PC-3 (cell line): ENCODE measurements around the gene ZFAND4. TPM values are rescaled to one million over a fixed set of nuclear protein-coding genes. Genes with fewer than 3 reads are reported as not detected.
"Not testable (repeated sequence)": the region's sequence is repeated elsewhere in the genome, so short reads cannot be mapped to it uniquely, and the experiment has no call there.

Experiments
- ATAC-seq: fragments of 200-7000 bp; cut with Tn5 transposase; 2 replicates; pipeline ENCODE4 v1.9.1; 2020; ENCODE audit warnings: mild to moderate bottlenecking, moderate library complexity
- BruUV-seq: library from RNA; stranded (reverse); fragments of 400-500 nt; replicated peaks from 2 replicates; lab custom pipeline; 2021; lab: Mats Ljungman, UMichigan
- CTCF ChIA-PET: fragments of 300-600 bp; sonication (Branson Sonifier 250); formaldehyde crosslinking; loops from one replicate; lab custom pipeline; 2022; ENCODE audit warnings: antibody characterized with exemption; lab: Charles Lee
- POLR2A ChIA-PET: fragments of 300-600 bp; sonication (Branson Sonifier 250); formaldehyde crosslinking; loops from one replicate; lab custom pipeline; 2022; ENCODE audit warnings: antibody characterized with exemption; ENCODE audit not compliant: unreplicated experiment; lab: Charles Lee
- DNase-seq: peaks from one replicate; pipeline ENCODE4 v3.0.0-alpha.2; 2015
- H2AFZ ChIP-seq: fragments of 300-600 bp; sonication (generic); 2 replicates; pipeline ENCODE4 v1.6.0; 2016; ENCODE audit warnings: antibody characterized with exemption, low read length
- H3F3A ChIP-seq: fragments of 300-600 bp; sonication (generic); one replicate; pipeline ENCODE4 v1.6.0; 2017; ENCODE audit warnings: antibody characterized with exemption, low read length, control low read depth, mild to moderate bottlenecking; ENCODE audit not compliant: unreplicated experiment
- H3K27ac ChIP-seq: fragments of 300-600 bp; sonication (generic); 2 replicates; pipeline ENCODE4 v1.5.1; 2016; ENCODE audit warnings: mild to moderate bottlenecking, low read length
- H3K27me3 ChIP-seq: fragments of 300-600 bp; sonication (generic); 2 replicates; pipeline ENCODE4 v1.6.1; 2016; ENCODE audit warnings: low read length, mixed read lengths
- H3K36me3 ChIP-seq: fragments of 300-600 bp; sonication (generic); 2 replicates; pipeline ENCODE4 v1.6.1; 2016; ENCODE audit warnings: low read depth, mixed run types, low read length, mixed read lengths
- H3K4me1 ChIP-seq: fragments of 300-600 bp; sonication (generic); 2 replicates; pipeline ENCODE4 v1.5.1; 2016; ENCODE audit warnings: low read length; ENCODE audit not compliant: insufficient read depth
- H3K4me2 ChIP-seq: fragments of 300-600 bp; sonication (generic); 2 replicates; pipeline ENCODE4 v1.6.0; 2016; ENCODE audit warnings: low read length
- H3K4me3 ChIP-seq: fragments of 300-600 bp; sonication (generic); 2 replicates; pipeline ENCODE4 v1.5.1; 2016; ENCODE audit warnings: mild to moderate bottlenecking, low read length, mixed read lengths
- H3K79me2 ChIP-seq: fragments of 300-600 bp; sonication (generic); 2 replicates; pipeline ENCODE4 v1.6.1; 2017; ENCODE audit warnings: low read length, mixed read lengths
- H3K9ac ChIP-seq: fragments of 300-600 bp; sonication (generic); 2 replicates; pipeline ENCODE4 v1.6.0; 2016; ENCODE audit warnings: mild to moderate bottlenecking, low read length
- H3K9me2 ChIP-seq: fragments of 300-600 bp; sonication (generic); replicated peaks from 2 replicates; pipeline ENCODE4 v1.6.1; 2016; ENCODE audit warnings: mixed run types, low read length, mixed read lengths
- H3K9me3 ChIP-seq: fragments of 300-600 bp; sonication (generic); 2 replicates; pipeline ENCODE4 v1.6.1; 2016; ENCODE audit warnings: low read length, mixed read lengths
- H4K20me1 ChIP-seq: fragments of 300-600 bp; sonication (generic); 2 replicates; pipeline ENCODE4 v1.6.1; 2016; ENCODE audit warnings: low read length, mixed read lengths
- EZH2 ChIP-seq: fragments of 300-600 bp; sonication (generic); IDR thresholded peaks from one replicate; pipeline ENCODE4 v1.6.1; 2017; ENCODE audit warnings: antibody characterized with exemption, mild to moderate bottlenecking, low read length; ENCODE audit not compliant: unreplicated experiment
- EZH2phosphoT487 ChIP-seq: fragments of 300-600 bp; sonication (generic); IDR thresholded peaks from 2 replicates; pipeline ENCODE4 v1.6.1; 2018; ENCODE audit warnings: mild to moderate bottlenecking, antibody characterized with exemption, low read length, borderline replicate concordance
- intact Hi-C: fragments of 100-400 bp; cut with micrococcal nuclease; formaldehyde crosslinking; loops from 2 replicates; pipeline ENCODE4 v1.9.0; 2023
- total RNA-seq: library from RNA; depleted of rRNA; stranded (reverse); fragments of >200 nt; gene quantifications from 2 replicates; pipeline ENCODE4 v1.2.3, GENCODE V29; 2014
- TF ChIP-seq, protein P1 (sequence below): fragments of 300-600 bp; sonication (generic); conservative IDR thresholded peaks from 2 replicates; pipeline ENCODE4 v1.5.1; 2017; ENCODE audit warnings: antibody characterized with exemption, low read depth, mild to moderate bottlenecking, low read length

The ZFAND4 gene
- total RNA-seq, 1 experiment from 2014 or later = 8.7 TPM

DNA sequence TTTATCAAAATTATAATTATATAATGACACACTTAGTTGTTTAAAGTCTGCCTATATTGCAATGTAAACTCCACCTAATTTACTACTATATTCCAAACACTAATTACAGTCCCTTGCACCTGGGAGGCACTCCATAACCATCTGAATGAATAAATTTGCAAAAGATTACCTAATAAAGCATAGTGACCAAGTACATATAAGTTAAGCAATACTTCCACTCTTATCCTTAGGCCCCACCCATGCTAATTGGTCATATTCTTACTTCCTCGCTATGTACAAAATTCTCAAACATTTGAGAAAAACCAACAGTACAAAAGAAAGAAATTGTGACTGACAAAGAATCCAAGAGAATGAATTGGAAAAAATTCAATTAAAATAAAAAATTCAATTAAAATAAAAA, 65.3 kb downstream of the ZFAND4 start:
- H3K36me3 ChIP-seq = no peaks in the 10 kb centered on the region
- POLR2A ChIA-PET = no interaction called here

DNA sequence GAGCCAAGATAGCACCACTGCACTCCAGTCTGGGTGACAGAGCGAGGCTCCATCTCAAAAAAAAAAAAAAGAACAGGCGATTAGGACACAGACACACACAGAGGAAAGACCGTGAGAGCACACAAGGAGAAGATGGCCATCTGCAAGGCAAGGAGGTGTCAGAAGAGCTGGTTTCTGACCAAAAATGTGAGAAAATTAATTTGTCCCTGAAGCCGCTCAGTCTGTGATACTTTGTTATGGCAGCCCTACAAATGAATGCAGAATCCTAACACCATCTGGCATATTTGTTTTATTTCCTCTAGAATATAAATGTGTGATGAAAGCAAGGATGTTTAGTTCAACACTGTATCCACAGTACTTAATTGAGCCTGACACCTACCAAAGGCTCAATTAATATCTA, 69.7 kb downstream of the ZFAND4 start:
- H3K4me1 ChIP-seq = no peaks in the 10 kb centered on the region
- ATAC-seq (no peak), DNase-seq (no peak)
- no peaks in the 10 kb centered on the region for H4K20me1 ChIP-seq
- no peaks in the 10 kb centered on the region for H3K9me2 ChIP-seq
- ChIA-PET POLR2A (no interaction called here), CTCF (no interaction called here)
- H3K9me3 ChIP-seq = no peaks in the 10 kb centered on the region
- no peak overlapping the region for H3K9ac ChIP-seq
- no peaks in the 10 kb centered on the region for H3K79me2 ChIP-seq
- H3K27ac ChIP-seq = no peak overlapping the region
- TF ChIP-seq, protein P1, sequence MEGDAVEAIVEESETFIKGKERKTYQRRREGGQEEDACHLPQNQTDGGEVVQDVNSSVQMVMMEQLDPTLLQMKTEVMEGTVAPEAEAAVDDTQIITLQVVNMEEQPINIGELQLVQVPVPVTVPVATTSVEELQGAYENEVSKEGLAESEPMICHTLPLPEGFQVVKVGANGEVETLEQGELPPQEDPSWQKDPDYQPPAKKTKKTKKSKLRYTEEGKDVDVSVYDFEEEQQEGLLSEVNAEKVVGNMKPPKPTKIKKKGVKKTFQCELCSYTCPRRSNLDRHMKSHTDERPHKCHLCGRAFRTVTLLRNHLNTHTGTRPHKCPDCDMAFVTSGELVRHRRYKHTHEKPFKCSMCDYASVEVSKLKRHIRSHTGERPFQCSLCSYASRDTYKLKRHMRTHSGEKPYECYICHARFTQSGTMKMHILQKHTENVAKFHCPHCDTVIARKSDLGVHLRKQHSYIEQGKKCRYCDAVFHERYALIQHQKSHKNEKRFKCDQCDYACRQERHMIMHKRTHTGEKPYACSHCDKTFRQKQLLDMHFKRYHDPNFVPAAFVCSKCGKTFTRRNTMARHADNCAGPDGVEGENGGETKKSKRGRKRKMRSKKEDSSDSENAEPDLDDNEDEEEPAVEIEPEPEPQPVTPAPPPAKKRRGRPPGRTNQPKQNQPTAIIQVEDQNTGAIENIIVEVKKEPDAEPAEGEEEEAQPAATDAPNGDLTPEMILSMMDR = no peak
- no peak for TF ChIP-seq EZH2
- no peak for TF ChIP-seq EZH2phosphoT487
- H3K36me3 ChIP-seq = no peaks in the 10 kb centered on the region
- no peak overlapping the region for H2AFZ ChIP-seq
- no TSS peak for BruUV-seq
- H3F3A ChIP-seq = no peaks in the 10 kb centered on the region
- intact Hi-C loops = no loop called here
- H3K4me3 ChIP-seq = no peak overlapping the region
- H3K27me3 ChIP-seq = no peaks in the 10 kb centered on the region
- no peak overlapping the region for H3K4me2 ChIP-seq

More for the DNA sequence above, 65.3 kb downstream of the ZFAND4 start:
- Histone ChIP-seq H4K20me1 (no peaks in the 10 kb centered on the region), H3K4me3 (no peak overlapping the region), H3F3A (no peaks in the 10 kb centered on the region), H2AFZ (no peak overlapping the region), H3K27me3 (no peaks in the 10 kb centered on the region), H3K79me2 (no peaks in the 10 kb centered on the region), H3K4me2 (no peak overlapping the region), H3K9me2 (no peaks in the 10 kb centered on the region), H3K9ac (no peak overlapping the region), H3K4me1 (no peaks in the 10 kb centered on the region), H3K27ac (no peak overlapping the region), H3K9me3 (no peaks in the 10 kb centered on the region)
- TF ChIP-seq EZH2 = no peak
- TF ChIP-seq, protein P1 = no peak
- no peak for TF ChIP-seq EZH2phosphoT487
- DNase-seq (no peak), ATAC-seq (no peak)
- CTCF ChIA-PET = no interaction called here
- intact Hi-C loops = no loop called here
- no TSS peak for BruUV-seq

DNA sequence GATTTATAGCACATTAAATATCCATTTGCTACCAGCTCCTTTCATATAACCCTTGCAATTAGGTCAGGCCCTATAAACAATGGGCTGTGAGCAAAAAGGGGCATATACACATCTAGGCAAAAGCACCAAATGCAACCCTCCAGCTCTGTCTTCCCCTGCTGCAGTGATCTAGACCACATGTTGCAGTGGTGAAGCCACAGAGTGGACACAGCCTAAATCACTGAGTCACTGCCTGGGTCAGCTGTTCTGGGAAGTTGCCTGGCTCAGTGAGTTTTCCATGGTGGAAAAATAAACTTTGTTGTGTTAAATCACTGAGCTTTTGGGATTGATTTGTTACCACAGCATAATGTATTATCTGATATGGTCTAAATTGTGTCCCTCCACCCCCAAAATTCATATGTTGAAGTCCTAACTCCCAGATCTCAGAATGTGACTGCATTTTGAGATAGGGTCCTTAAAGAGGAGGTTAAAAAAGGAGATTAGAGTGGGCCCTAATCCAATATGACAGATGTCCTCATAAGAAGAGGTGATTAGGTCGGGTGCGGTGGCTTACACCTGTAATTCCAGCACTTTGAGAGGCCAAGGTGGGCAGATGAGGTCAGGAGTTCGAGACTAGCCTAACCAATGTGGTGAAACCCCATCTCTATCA, 70.4 kb downstream of the ZFAND4 start:
- intact Hi-C loops = no loop called here
- no peak overlapping the region for H2AFZ ChIP-seq
- no peaks in the 10 kb centered on the region for H3K79me2 ChIP-seq
- no peak overlapping the region for H3K9ac ChIP-seq
- no peaks in the 10 kb centered on the region for H3K36me3 ChIP-seq
- H3K27ac ChIP-seq = no peak overlapping the region
- no peaks in the 10 kb centered on the region for H3K4me1 ChIP-seq
- ATAC-seq (no peak), DNase-seq (no peak)
- BruUV-seq = no TSS peak
- no peaks in the 10 kb centered on the region for H3K27me3 ChIP-seq
- no peaks in the 10 kb centered on the region for H4K20me1 ChIP-seq
- no peak overlapping the region for H3K4me3 ChIP-seq
- POLR2A ChIA-PET = interaction anchor here (0.6 kb wide), 1 partner anchor 372 kb away, joined by 7 read pairs; no protein-coding TSS in a partner anchor
- no peaks in the 10 kb centered on the region for H3K9me3 ChIP-seq
- TF ChIP-seq EZH2 (no peak), EZH2phosphoT487 (no peak)
- TF ChIP-seq, protein P1 = no peak
- H3K4me2 ChIP-seq = no peak overlapping the region
- CTCF ChIA-PET = no interaction called here
- H3F3A ChIP-seq = no peaks in the 10 kb centered on the region
- H3K9me2 ChIP-seq = no peaks in the 10 kb centered on the region

DNA sequence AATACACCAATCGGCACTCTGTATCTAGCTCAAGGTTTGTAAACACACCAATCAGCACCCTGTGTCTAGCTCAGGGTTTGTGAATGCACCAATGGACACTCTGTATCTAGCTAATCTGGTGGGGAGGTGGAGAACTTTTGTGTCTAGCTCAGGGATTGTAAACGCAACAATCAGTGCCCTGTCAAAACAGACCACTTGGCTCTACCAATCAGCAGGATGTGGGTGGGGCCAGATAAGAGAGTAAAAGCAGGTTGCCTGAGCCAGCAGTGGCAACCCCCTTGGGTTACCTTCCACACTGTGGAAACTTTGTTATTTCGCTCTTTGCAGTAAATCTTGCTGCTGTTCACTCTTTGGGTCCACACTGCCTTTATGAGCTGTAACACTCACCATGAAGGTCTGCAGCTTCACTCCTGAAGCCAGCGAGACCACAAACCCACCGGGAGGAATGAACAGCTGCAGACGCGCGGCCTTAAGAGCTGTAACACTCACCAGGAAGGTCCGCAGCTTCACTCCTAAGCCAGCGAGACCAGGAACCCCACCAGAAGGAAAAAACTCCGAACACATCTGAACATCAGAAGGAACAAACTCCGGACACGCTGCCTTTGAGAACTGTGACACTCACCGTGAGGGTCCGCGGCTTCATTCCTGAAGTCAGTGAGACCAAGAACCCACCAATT, 71.2 kb downstream of the ZFAND4 start:
- H3K9ac ChIP-seq, H2AFZ ChIP-seq, H3F3A ChIP-seq, intact Hi-C loops, H3K4me1 ChIP-seq, H3K4me2 ChIP-seq, DNase-seq, H3K36me3 ChIP-seq, H3K79me2 ChIP-seq, H3K9me2 ChIP-seq, BruUV-seq, H4K20me1 ChIP-seq, H3K27me3 ChIP-seq, H3K27ac ChIP-seq, ATAC-seq, H3K9me3 ChIP-seq, H3K4me3 ChIP-seq: not testable (repeated sequence)
- CTCF ChIA-PET = interaction anchor here (0.6 kb wide), 1 partner anchor 75 kb away, joined by 5 read pairs; no protein-coding TSS in a partner anchor
- POLR2A ChIA-PET = interaction anchor here (0.6 kb wide), 1 partner anchor 372 kb away, joined by 7 read pairs; no protein-coding TSS in a partner anchor
